RCC 7860 (cell line): ENCODE data around the gene SCGB3A1.

Source experiments
- DNase-seq: peaks from one replicate; pipeline ENCODE4 v3.0.0-alpha.2; 2015; ENCODE audit warnings: low spot score
- FAIRE-seq: peaks from 2 replicates; lab custom pipeline; 2012; peaks lifted over from hg19 to GRCh38; lab: Jason Lieb, UNC

The SCGB3A1 gene

GRCh38 chr5:180590543-180591310 is 572 bp downstream of the SCGB3A1 start:
- no peak for FAIRE-seq
- DNase-seq: no peak

GRCh38 chr5:180589771-180590542 is 1.3 kb downstream of the SCGB3A1 start:
- DNase-seq (no peak), FAIRE-seq (no peak)

GRCh38 chr5:180586870-180587269 is 4.4 kb downstream of the SCGB3A1 start:
- DNase-seq (no peak), FAIRE-seq (no peak)

GRCh38 chr5:180586204-180586603 is 5.1 kb downstream of the SCGB3A1 start:
- FAIRE-seq: no peak
- DNase-seq: no peak

- DNase-seq (no peak), FAIRE-seq (no peak)
Measured at GRCh38 chr5:180583738-180584137, 7.6 kb downstream of the SCGB3A1 start.

GRCh38 chr5:180580681-180581080 is 10.6 kb downstream of the SCGB3A1 start:
- no peak for FAIRE-seq
- DNase-seq: no peak

GRCh38 chr5:180575571-180575970 is 15.7 kb downstream of the SCGB3A1 start:
- DNase-seq (no peak), FAIRE-seq (no peak)

GRCh38 chr5:180568914-180569313 is 22.4 kb downstream of the SCGB3A1 start:
- FAIRE-seq (no peak), DNase-seq (no peak)

- no peak for DNase-seq
- FAIRE-seq: no peak
Measured at GRCh38 chr5:180563994-180564393, 27.3 kb downstream of the SCGB3A1 start.

- no peak for FAIRE-seq
- DNase-seq: no peak
Measured at GRCh38 chr5:180558232-180558631, 33.1 kb downstream of the SCGB3A1 start.

GRCh38 chr5:180557217-180557809 is 34.0 kb downstream of the SCGB3A1 start:
- DNase-seq: no peak
- no peak for FAIRE-seq

GRCh38 chr5:180555168-180555921 is 36.0 kb downstream of the SCGB3A1 start:
- FAIRE-seq: no peak

GRCh38 chr5:180553530-180553929 is 37.8 kb downstream of the SCGB3A1 start:
- FAIRE-seq (no peak), DNase-seq (no peak)

More at GRCh38 chr5:180555168-180555921, 36.0 kb downstream of the SCGB3A1 start:
- DNase-seq: no peak

GRCh38 chr5:180548563-180548962 is 42.7 kb downstream of the SCGB3A1 start:
- no peak for DNase-seq
- no peak for FAIRE-seq

- DNase-seq: no peak
- no peak for FAIRE-seq
Measured at GRCh38 chr5:180545248-180545647, 46.1 kb downstream of the SCGB3A1 start.

- FAIRE-seq: no peak
- DNase-seq: no peak
Measured at GRCh38 chr5:180541710-180542109, 49.6 kb downstream of the SCGB3A1 start.
